Astrocyte of the cerebellum (primary cell): Measurements from ENCODE around the gene RUVBL1.

Experiments used
- DNase-seq: peaks from one replicate; pipeline ENCODE4 v3.0.0-alpha.2; 2011; ENCODE audit warnings: low read depth
- H3K4me3 ChIP-seq: 2 replicates; pipeline ENCODE4 v1.5.1; 2011; ENCODE audit warnings: mild to moderate bottlenecking, low read depth, low read length, moderate library complexity
- CTCF ChIP-seq: IDR thresholded peaks from 2 replicates; pipeline ENCODE4 v1.5.1; 2012; ENCODE audit warnings: low read length, low read depth, moderate library complexity, mild to moderate bottlenecking; ENCODE audit errors: missing control alignments
- in situ Hi-C: cut with HindIII; loops from 2 replicates; pipeline ENCODE4 v1.10.0; 2017; ENCODE audit warnings: low sequenced_read_pairs

Gene RUVBL1

GRCh38 chr3:128143496-128143895 lies 19.9 kb upstream of the RUVBL1 start:
- no peak for DNase-seq
- in situ Hi-C loops, result loop anchor here (10.0 kb wide), 1 partner anchor 49 kb away; no protein-coding TSS in a partner anchor
- TF ChIP-seq CTCF, result no peak
- H3K4me3 ChIP-seq, result no peak overlapping the region

GRCh38 chr3:128133273-128133883 lies 9.8 kb upstream of the RUVBL1 start:
- in situ Hi-C loops, result no loop called here
- DNase-seq, result no peak
- peak; percentile 75 for TF ChIP-seq CTCF
- no peak overlapping the region for H3K4me3 ChIP-seq

- H3K4me3 ChIP-seq, result no peak overlapping the region
- in situ Hi-C loops, result no loop called here
- TF ChIP-seq CTCF, result no peak
- no peak for DNase-seq
These were observed 8.5 kb upstream of the RUVBL1 start for GRCh38 chr3:128131897-128132646.

- no peak for DNase-seq
- in situ Hi-C loops, result no loop called here
- TF ChIP-seq CTCF, result no peak
- no peak overlapping the region for H3K4me3 ChIP-seq
These were observed 4.6 kb upstream of the RUVBL1 start for GRCh38 chr3:128128251-128128650.

GRCh38 chr3:128127236-128127635 lies 3.6 kb upstream of the RUVBL1 start:
- in situ Hi-C loops, result no loop called here
- DNase-seq, result no peak
- TF ChIP-seq CTCF, result no peak
- no peak overlapping the region for H3K4me3 ChIP-seq

GRCh38 chr3:128123156-128123537 lies 465 bp downstream of the RUVBL1 start:
- no peak for TF ChIP-seq CTCF
- no peak for DNase-seq
- in situ Hi-C loops, result no loop called here
- H3K4me3 ChIP-seq, result peak overlapping the region; percentile 65
